ENCODE measurements around the gene PTPA.

PTPA gene

GRCh38 chr9:129138144-129138462, 26.9 kb downstream of the PTPA start:
- DNase-seq (ENCODE audit: low read depth) = no peak

GRCh38 chr9:129138476-129139232, 27.4 kb downstream of the PTPA start:
- DNase-seq (ENCODE audit: low read depth) = no peak

GRCh38 chr9:129139233-129139992, 28.2 kb downstream of the PTPA start:
- peak; percentile 44 for DNase-seq (ENCODE audit: low read depth)

GRCh38 chr9:129139993-129140396, 28.8 kb downstream of the PTPA start:
- peak; percentile 31 for DNase-seq (ENCODE audit: low read depth)

GRCh38 chr9:129140397-129141065, 29.3 kb downstream of the PTPA start:
- no peak for DNase-seq (ENCODE audit: low read depth)

- no peak for DNase-seq (ENCODE audit: low read depth)
These were observed 30.1 kb downstream of the PTPA start for GRCh38 chr9:129141066-129142041.

- DNase-seq (ENCODE audit: low read depth) = no peak
These were observed 31.1 kb downstream of the PTPA start for GRCh38 chr9:129142138-129142935.

GRCh38 chr9:129143031-129143927, 32.1 kb downstream of the PTPA start:
- DNase-seq (ENCODE audit: low read depth) = peak; percentile 53

- DNase-seq (ENCODE audit: low read depth) = no peak
These were observed 34.1 kb downstream of the PTPA start for GRCh38 chr9:129145316-129145715.

GRCh38 chr9:129145841-129146292, 34.7 kb downstream of the PTPA start:
- DNase-seq (ENCODE audit: low read depth) = no peak

- DNase-seq (ENCODE audit: low read depth) = no peak
These were observed 35.3 kb downstream of the PTPA start for GRCh38 chr9:129146441-129146941.

GRCh38 chr9:129148463-129149204, 37.4 kb downstream of the PTPA start:
- DNase-seq (ENCODE audit: low read depth) = no peak

- DNase-seq (ENCODE audit: low read depth) = no peak
These were observed 38.2 kb downstream of the PTPA start for GRCh38 chr9:129149442-129149841.

- DNase-seq (ENCODE audit: low read depth) = no peak
These were observed 38.9 kb downstream of the PTPA start for GRCh38 chr9:129150122-129150521.

- DNase-seq (ENCODE audit: low read depth) = no peak
These were observed 39.5 kb downstream of the PTPA start for GRCh38 chr9:129150672-129151211.

GRCh38 chr9:129151469-129151868, 40.3 kb downstream of the PTPA start:
- DNase-seq (ENCODE audit: low read depth) = no peak

GRCh38 chr9:129154866-129155477, 43.8 kb downstream of the PTPA start:
- no peak for DNase-seq (ENCODE audit: low read depth)

- no peak for DNase-seq (ENCODE audit: low read depth)
These were observed 44.9 kb downstream of the PTPA start for GRCh38 chr9:129156163-129156562.
